GM21723 (cell line): ENCODE measurements around the gene MT1X.
"Not testable (repeated sequence)": the region's sequence is repeated elsewhere in the genome, so short reads cannot be mapped to it uniquely, and the experiment has no call there.

Experiments
- ATAC-seq: cut with Tn5 transposase; IDR thresholded peaks from one replicate; pipeline ENCODE4 v1.9.1; 2021; ENCODE audit warnings: mild to moderate bottlenecking, moderate library complexity; ENCODE audit not compliant: unreplicated experiment

Gene MT1X

DNA sequence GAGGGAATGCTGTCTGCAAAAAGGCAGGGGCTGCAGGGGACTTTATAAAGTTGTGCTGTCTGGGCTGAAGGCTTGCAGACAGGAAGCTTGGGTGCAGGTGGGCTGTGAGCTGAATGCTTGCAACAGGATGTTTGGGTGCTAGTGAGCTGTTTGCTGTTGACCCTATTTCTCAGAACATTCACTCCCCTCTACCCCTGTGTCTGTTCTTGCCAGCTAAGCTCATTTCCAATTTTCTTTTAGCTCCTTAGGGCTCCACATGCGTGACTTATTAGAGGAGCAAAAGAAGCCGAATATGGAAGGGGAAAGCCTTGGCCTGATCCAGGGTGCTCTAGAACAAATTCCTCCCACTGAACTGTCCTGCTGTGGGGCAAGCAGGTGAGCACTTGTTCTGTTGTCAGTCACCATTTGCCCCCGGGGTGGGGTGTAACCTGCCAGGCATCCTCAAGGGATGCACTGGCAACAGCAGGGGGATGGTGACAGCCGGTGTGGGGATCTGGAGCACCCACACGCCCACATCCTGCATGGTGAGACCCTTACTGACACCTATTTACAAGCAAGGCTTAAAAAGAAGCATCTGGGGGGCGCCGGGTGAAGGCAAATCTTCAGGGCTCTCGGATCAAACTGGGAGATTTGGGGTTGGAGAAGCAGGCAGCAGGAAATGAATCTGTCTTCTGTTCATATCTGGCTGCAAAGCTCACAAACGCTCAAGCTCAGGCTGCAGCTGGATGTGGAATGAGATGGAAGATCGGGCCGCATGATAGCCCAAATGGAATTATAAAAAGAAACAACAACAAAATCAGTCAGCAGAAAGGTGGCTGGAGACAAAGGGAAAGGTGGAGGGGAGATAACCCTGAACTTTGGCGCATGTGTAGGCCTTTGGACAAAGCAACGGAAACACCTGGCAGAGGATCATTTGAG is 26.5 kb downstream of the MT1X start:
- no peak for ATAC-seq

- no peak for ATAC-seq
Observed at GRCh38 chr16:56709443-56710040, 27.3 kb downstream of the MT1X start.

GRCh38 chr16:56710181-56710737 is 28.0 kb downstream of the MT1X start:
- ATAC-seq, result no peak

- ATAC-seq, result no peak
Observed at GRCh38 chr16:56711862-56712261, 29.6 kb downstream of the MT1X start.

DNA sequence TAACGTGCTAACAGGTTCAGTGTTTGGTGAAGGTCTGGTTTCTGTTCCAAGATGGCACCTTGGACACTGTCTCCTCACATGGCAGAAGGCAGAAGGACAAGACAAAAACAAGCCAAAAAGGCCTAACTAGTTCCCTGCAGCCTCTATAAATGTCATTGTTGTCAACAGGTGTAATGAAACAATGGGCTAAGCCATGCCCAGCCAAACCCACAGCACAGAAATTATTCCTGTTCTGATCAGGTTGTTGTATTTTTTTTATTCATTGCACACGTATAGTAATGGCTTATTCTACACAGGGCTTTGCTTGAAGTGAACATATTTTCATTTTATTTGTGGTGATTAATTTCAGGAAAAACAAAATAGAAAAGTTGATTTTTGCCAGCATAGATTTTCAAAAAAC is 31.5 kb downstream of the MT1X start:
- ATAC-seq, result no peak

GRCh38 chr16:56715126-56715525 is 32.9 kb downstream of the MT1X start:
- no peak for ATAC-seq

- ATAC-seq, result no peak
Observed at GRCh38 chr16:56716761-56717160, 34.5 kb downstream of the MT1X start.

GRCh38 chr16:56717532-56717931 is 35.3 kb downstream of the MT1X start:
- not testable (repeated sequence) for ATAC-seq

DNA sequence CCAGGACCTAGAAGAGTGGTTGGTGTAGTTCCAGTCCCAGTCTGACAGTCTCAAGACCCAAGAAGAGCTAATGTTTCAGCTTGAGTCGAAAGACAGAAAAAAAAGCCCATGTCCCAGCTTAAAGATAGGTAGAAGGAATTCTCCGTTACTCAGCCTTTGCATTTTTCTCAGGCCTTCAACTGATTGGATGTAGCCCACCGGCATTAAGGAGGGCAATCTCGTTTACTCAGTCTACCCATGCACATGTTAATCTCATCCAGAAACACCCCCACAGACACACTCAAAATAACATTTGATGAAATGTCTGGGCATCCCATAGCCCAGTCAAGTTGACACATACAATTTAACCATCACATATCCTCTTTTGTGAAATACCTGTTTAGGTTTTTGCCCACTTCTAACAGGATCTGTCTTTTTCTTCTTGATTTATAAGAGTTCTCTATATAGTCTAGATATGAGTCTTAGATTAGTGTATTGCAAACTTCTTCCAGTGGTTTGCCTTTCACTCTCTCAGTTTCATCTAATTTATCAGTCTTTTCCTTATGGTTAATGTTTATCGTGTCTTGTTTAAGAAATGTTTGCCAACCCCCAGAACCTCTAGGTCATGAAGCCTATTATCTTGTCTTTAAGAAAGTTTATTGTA is 40.1 kb downstream of the MT1X start:
- no peak for ATAC-seq

DNA sequence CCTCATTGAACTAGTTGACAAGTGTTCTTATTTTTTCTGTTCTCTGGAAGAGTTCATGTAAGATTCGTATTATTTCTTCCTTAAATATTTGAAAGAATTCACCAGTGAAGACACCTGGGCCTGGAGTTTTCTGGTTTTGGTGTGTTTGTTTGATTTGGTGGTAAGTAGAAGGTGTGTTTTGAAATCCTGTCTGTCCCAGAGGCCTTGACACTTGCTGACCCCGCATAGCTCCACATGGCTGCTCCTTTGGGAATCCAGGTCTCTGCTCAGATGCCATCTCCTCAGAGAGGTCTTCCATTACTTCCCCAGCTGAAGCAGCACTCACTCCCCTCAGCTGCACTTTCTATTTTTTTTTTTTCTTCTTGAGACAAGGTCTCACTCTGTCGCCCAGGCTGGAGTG is 41.9 kb downstream of the MT1X start:
- no peak for ATAC-seq

- no peak for ATAC-seq
Observed at GRCh38 chr16:56726283-56726682, 44.0 kb downstream of the MT1X start.

DNA sequence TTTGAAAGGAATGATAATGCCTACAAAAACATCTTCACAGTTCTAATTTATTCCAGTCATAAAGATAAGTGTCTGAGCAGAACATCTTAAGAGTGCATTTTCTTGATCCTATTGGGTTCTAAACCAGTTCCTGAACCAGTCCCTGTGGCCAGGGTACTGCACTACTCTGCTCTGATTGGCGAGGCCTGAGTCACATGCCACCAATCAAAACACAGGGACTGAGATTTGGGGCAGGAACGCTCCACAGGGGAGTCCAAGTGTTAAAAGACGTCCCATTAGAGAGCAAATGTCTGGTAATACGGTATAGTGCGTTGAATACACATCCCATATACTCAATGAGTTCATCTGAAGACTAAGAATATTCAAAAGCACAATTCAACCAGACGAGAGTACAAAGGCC is 44.7 kb downstream of the MT1X start:
- no peak for ATAC-seq

DNA sequence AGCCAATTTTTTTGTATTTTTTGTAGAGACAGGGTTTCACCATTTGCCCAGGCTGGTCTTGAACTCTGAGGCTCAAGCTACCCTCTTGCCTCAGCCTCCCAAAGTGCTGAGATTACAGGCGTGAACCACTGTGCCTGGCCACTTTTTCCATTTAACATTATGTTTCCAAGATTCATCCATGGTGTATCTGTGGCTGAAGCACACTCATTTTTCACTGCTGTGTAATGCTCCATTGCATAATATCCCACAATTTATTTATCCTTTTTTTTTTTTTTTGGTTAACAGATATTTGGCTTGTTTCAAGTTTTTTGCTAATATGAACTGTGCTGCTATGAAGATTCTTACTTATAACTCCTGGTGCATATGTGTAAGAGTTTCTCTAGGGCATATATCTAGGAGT is 45.8 kb downstream of the MT1X start:
- no peak for ATAC-seq

- no peak for ATAC-seq
Observed at GRCh38 chr16:56728980-56729734, 46.9 kb downstream of the MT1X start.

DNA sequence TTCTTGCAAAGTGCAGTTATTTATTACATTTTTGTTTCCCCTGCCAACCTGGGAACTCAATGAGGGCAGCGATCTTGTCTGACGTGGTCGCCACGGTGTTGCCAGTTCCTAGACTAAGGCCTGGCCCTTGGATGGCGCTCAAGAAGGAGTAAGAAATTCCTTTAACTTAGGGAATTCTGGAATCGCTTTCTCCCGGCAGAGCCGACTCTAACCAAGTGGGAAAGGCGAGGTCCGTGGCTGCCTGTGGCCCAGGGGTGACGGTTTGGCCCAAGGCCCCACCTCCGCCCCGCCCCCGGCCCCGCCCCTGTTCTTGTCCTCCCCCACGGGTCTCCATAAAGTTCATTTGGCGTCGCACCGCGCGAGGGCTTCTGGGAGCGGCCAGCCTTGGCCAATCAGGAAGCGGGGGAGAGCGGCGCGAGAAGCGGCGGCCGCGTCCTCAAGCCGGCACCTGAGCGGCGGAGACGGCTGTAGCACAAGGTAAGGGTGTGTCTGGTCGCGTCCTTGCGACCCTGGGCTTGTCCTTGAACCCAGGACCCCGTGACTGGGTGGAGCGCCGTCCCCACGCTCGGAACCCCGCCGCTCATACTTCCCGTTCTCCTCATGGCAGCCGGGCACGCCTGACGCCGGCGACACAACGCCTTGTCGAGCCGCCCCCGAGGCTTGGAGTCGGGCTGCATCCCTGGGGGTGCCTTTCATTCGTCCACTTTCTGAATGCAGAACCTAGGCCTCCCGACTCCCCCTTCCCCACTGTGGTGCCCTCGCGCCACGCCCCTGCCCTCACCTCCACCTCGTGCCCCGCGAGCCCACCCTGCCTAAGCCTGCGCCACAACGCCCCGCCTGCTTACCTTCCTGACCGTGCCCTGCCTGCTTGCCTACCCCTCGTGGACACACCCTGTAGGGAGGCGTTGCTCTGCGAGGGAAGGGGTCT is 47.7 kb downstream of the MT1X start, which contains the start of gene NUP93:
NUP93 (plus strand) TSS at position 395 of the 928 bp plus-strand sequence. CDS start 18,119 bp downstream, outside the sequence.
- ATAC-seq, result peak; percentile 72

- ATAC-seq, result no peak
Observed at GRCh38 chr16:56732366-56732765, 50.1 kb downstream of the MT1X start.

- peak; percentile 41 for ATAC-seq
Observed at GRCh38 chr16:56732832-56733231, 50.6 kb downstream of the MT1X start.
